IPS DF 6.9 (cell line): ENCODE measurements around the gene HIRA.

Experiments used
- DNase-seq: peaks from one replicate; pipeline ENCODE4 v3.0.0-alpha.2; 2013; ENCODE audit warnings: low read depth, low spot score
- H3K27ac ChIP-seq: one replicate; pipeline ENCODE4 v1.5.1; 2013; ENCODE audit warnings: low read length, control low read depth
- H3K27me3 ChIP-seq: 2 replicates; pipeline ENCODE4 v1.6.1; 2013; ENCODE audit warnings: mild to moderate bottlenecking, low read length; ENCODE audit not compliant: control insufficient read depth, insufficient read depth
- H3K36me3 ChIP-seq: 2 replicates; pipeline ENCODE4 v1.6.1; 2013; ENCODE audit warnings: low read length; ENCODE audit not compliant: control insufficient read depth, insufficient read depth
- H3K4me1 ChIP-seq: 2 replicates; pipeline ENCODE4 v1.6.1; 2013; ENCODE audit warnings: low read length; ENCODE audit not compliant: control insufficient read depth, insufficient read depth
- H3K4me3 ChIP-seq: 2 replicates; pipeline ENCODE4 v1.5.1; 2013; ENCODE audit warnings: mild to moderate bottlenecking, low read length
- H3K9me3 ChIP-seq: 2 replicates; pipeline ENCODE4 v1.6.1; 2013; ENCODE audit warnings: low read length, inconsistent platforms; ENCODE audit not compliant: control insufficient read depth, insufficient read depth
- WGBS: extraction: QIAGEN DNeasy Blood & Tissue Kit; methylation state at CpG from one replicate; pipeline ENCODE4 v1.1.7; 2013; ENCODE audit warnings: mixed read lengths, missing lambda C conversion rate; ENCODE audit not compliant: insufficient read length, insufficient coverage; 5-methylcytosine and 5-hydroxymethylcytosine counted together

HIRA gene

GRCh38 chr22:19285831-19286230 is 145.7 kb downstream of the HIRA start:
- no peak overlapping the region for H3K4me3 ChIP-seq
- no peaks in the 10 kb centered on the region for H3K27me3 ChIP-seq
- no peak for DNase-seq
- no peaks in the 10 kb centered on the region for H3K9me3 ChIP-seq
- peaks cover 6% of the 10 kb centered on the region; the same call in 1 of the 2 replicates for H3K4me1 ChIP-seq
- WGBS, result no CpG with 5 or more reads among the region's 1 CpG
- no peak overlapping the region for H3K27ac ChIP-seq
- H3K36me3 ChIP-seq, result no peaks in the 10 kb centered on the region
